ENCODE results near the gene PCDHA9.
"Not testable (repeated sequence)": the region's sequence is repeated elsewhere in the genome, so short reads cannot be mapped to it uniquely, and the experiment has no call there.

Gene PCDHA9

DNA sequence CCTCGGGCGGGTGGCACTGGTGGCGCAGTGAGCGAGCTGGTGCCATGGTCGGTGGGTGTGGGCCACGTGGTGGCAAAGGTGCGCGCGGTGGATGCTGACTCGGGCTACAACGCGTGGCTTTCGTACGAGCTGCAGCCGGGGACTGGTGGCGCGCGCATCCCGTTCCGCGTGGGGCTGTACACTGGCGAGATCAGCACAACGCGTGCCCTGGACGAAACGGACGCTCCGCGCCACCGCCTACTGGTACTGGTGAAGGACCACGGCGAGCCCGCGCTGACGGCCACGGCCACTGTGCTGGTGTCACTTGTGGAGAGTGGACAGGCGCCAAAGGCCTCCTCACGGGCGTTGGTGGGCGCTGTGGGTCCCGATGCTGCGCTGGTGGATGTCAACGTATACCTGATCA is 39.3 kb upstream of the PCDHA9 start:
- DNase-seq (ENCODE audit: low read depth), result no peak
- TF ChIP-seq, protein P1, sequence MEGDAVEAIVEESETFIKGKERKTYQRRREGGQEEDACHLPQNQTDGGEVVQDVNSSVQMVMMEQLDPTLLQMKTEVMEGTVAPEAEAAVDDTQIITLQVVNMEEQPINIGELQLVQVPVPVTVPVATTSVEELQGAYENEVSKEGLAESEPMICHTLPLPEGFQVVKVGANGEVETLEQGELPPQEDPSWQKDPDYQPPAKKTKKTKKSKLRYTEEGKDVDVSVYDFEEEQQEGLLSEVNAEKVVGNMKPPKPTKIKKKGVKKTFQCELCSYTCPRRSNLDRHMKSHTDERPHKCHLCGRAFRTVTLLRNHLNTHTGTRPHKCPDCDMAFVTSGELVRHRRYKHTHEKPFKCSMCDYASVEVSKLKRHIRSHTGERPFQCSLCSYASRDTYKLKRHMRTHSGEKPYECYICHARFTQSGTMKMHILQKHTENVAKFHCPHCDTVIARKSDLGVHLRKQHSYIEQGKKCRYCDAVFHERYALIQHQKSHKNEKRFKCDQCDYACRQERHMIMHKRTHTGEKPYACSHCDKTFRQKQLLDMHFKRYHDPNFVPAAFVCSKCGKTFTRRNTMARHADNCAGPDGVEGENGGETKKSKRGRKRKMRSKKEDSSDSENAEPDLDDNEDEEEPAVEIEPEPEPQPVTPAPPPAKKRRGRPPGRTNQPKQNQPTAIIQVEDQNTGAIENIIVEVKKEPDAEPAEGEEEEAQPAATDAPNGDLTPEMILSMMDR (conservative IDR thresholded peaks at IDR 0.05; ENCODE audit: low read depth, low read length), result no peak
- H3K4me3 ChIP-seq (ENCODE audit: low read depth, low read length), result no peak overlapping the region

DNA sequence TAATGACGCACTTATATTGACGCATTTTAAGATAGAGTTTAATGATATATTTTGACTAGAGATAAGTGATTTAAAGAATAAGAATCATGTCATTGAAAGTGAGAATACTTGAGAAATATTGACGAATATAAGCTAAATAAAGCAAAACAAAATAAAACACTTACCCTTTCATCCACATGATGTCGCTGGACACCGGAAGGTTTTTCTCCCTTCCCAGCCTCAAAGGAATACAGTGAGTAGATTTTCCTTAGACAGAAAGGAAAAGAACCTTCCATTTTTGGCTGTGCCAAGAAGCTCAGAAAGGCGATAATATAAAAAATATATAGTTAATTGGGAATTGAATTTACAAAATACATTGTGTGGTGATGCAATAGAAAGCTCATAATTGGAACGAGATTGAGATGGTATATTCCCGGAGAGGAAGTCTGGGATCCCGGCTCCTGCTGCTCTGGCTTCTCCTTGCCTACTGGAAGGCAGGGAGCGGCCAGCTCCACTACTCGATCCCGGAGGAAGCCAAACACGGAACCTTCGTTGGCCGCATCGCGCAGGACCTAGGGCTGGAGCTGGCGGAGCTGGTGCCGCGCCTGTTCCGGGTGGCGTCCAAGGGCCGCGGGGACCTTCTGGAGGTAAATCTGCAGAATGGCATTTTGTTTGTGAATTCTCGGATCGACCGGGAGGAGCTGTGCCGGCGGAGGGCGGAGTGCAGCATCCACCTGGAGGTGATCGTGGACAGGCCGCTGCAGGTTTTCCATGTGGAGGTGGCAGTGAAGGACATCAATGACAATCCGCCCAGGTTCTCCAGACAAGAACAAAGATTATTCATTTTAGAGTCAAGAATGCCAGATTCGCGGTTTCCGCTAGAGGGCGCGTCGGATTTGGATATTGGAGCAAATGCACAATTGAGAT is 26.6 kb upstream of the PCDHA9 start, which contains the start of gene PCDHA5:
PCDHA5 (plus strand) TSS at position 239 of the 906 bp plus-strand sequence.
- no peak within 1 kb of the TSS for H3K4me3 ChIP-seq (ENCODE audit: low read depth, low read length)
- TF ChIP-seq, protein P1 (conservative IDR thresholded peaks at IDR 0.05; ENCODE audit: low read depth, low read length), result peak; percentile 50
- DNase-seq (ENCODE audit: low read depth), result peak; percentile 7

DNA sequence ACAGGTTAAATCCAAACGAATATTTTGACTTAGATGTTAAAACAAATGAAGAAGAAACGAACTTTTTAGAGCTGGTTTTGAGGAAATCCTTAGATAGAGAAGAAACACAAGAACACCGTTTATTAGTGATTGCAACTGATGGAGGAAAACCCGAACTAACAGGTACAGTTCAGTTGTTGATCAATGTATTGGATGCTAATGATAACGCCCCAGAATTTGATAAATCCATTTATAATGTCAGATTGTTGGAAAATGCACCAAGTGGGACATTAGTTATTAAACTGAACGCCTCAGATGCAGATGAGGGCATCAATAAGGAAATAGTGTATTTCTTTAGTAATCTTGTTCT is 25.9 kb upstream of the PCDHA9 start:
- no peak for DNase-seq (ENCODE audit: low read depth)
- TF ChIP-seq, protein P1 (conservative IDR thresholded peaks at IDR 0.05; ENCODE audit: low read depth, low read length), result no peak
- no peak overlapping the region for H3K4me3 ChIP-seq (ENCODE audit: low read depth, low read length)

DNA sequence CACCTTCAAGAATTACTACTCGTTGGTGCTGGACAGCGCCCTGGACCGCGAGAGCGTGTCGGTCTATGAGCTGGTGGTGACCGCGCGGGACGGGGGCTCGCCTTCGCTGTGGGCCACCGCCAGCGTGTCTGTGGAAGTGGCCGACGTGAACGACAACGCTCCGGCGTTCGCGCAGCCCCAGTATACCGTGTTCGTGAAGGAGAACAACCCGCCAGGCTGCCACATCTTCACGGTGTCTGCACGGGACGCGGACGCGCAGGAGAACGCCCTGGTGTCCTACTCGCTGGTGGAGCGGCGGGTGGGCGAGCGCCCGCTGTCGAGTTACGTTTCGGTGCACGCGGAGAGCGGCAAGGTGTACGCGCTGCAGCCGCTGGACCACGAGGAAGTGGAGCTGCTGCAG is 25.2 kb upstream of the PCDHA9 start:
- not testable (repeated sequence) for DNase-seq (ENCODE audit: low read depth); H3K4me3 ChIP-seq (ENCODE audit: low read depth, low read length)

DNA sequence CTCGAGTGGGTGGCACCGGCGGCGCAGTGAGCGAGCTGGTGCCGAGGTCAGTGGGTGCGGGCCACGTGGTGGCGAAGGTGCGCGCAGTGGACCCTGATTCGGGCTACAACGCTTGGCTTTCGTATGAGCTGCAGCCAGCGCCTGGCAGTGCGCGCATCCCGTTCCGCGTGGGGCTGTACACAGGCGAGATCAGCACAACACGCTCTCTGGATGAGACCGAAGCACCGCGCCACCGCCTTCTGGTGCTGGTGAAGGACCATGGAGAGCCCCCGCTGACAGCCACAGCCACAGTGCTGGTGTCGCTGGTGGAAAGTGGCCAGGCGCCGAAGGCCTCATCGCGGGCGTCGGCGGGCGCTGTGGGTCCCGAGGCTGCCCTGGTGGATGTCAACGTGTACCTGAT is 24.7 kb upstream of the PCDHA9 start:
- TF ChIP-seq, protein P1 (conservative IDR thresholded peaks at IDR 0.05; ENCODE audit: low read depth, low read length), result no peak
- no peak for DNase-seq (ENCODE audit: low read depth)
- no peak overlapping the region for H3K4me3 ChIP-seq (ENCODE audit: low read depth, low read length)

DNA sequence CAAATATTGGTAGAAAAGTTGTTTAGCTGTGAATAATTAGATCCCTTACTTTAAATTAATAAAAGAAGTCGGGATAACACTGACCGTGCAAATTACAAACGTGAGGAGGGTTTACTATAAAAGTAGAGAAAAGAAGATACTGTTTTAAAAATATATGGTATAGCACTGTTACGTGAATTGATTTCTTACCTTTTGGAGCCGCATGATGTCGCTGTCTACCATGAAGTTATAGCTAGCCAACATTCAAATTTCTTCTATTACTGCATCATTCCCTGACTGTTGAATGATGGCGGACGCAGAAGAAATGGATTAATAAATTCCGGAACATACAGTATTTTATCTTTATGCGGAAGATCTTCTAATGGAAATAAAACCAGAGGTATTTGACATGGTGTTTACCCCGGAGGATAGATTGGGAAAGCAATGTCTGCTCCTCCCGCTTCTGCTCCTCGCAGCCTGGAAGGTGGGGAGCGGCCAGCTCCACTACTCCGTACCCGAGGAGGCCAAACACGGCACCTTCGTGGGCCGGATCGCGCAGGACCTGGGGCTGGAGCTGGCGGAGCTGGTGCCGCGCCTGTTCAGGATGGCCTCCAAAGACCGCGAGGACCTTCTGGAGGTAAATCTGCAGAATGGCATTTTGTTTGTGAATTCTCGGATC is 20.3 kb upstream of the PCDHA9 start, which contains the start of gene PCDHA6:
PCDHA6 (plus strand) TSS at position 257 of the 658 bp plus-strand sequence; CDS start at position 389, 132 bp downstream.
- TF ChIP-seq, protein P1 (conservative IDR thresholded peaks at IDR 0.05; ENCODE audit: low read depth, low read length), result no peak
- H3K4me3 ChIP-seq (ENCODE audit: low read depth, low read length), result no peak within 1 kb of the TSS
- DNase-seq (ENCODE audit: low read depth), result peak; percentile 3

DNA sequence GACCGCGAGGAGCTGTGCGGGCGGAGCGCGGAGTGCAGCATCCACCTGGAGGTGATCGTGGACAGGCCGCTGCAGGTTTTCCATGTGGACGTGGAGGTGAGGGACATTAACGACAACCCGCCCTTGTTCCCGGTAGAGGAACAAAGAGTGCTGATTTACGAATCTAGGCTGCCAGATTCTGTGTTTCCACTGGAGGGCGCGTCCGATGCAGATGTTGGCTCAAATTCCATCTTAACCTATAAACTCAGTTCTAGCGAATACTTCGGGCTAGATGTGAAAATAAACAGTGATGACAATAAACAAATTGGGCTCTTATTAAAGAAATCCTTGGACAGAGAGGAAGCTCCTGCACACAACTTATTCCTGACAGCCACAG is 19.8 kb upstream of the PCDHA9 start:
- TF ChIP-seq, protein P1 (conservative IDR thresholded peaks at IDR 0.05; ENCODE audit: low read depth, low read length), result no peak
- DNase-seq (ENCODE audit: low read depth), result no peak
- H3K4me3 ChIP-seq (ENCODE audit: low read depth, low read length), result no peak overlapping the region

DNA sequence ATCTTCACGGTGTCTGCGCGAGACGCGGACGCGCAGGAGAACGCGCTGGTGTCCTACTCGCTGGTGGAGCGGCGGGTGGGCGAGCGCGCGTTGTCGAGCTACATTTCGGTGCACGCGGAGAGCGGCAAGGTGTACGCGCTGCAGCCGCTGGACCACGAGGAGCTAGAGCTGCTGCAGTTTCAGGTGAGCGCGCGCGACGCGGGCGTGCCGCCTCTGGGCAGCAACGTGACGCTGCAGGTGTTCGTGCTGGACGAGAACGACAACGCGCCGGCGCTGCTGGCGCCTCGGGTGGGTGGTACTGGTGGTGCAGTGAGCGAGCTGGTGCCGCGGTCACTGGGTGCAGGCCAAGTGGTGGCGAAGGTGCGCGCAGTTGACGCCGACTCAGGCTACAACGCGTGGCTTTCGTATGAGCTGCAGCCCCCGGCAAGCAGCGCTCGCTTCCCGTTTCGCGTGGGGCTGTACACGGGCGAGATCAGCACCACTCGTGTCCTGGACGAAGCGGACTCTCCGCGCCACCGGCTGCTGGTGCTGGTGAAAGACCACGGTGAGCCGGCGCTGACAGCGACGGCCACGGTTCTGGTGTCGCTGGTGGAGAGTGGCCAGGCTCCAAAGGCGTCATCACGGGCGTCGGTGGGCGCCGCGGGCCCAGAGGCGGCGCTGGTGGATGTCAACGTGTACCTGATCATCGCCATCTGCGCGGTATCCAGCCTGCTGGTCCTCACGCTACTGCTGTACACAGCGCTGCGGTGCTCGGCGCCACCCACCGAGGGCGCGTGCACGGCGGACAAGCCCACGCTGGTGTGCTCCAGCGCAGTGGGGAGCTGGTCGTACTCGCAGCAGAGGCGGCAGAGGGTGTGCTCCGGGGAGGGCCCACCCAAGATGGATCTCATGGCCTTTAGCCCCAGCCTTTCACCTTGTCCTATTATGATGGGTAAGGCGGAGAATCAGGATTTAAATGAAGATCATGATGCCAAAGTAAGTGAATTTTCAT is 18.4 kb upstream of the PCDHA9 start:
- DNase-seq (ENCODE audit: low read depth); H3K4me3 ChIP-seq (ENCODE audit: low read depth, low read length): not testable (repeated sequence)
